Measurements from ENCODE around the gene CEP112.

DNA sequence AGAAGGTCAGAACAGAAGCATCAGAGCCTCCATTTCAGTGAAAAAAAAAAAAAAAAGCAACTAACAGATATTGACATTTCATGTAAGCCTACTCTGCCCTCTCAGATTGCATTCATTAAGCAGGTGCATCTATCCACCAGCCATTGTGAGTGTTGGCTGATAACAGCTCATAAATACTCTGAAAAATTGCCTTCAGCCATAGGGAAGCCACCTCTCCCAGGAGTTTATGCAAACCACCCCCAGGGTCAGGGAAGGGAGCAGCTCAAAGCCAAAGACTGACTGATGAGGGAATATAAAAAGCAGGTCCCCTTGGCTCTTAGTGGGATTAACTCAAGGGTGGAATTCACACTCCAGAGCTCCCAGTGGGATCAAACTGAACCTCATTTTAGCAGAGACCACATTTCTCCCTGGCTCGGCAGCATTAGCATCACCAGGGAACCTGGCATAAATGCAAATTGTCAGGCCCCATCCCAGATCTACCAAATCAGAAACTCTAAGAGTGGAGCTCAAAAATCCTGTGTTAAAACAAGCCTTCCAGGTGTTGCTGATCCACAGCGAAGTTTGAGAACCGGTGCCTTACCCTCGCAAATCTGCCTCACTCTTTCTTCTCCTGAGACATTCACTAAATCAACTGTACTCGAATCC lies 23.1 kb upstream of the CEP112 start:
- TF ChIP-seq NR1H2 (CRISPR knock-in tag; IDR thresholded peaks at IDR 0.05; ENCODE audit: borderline replicate concordance, low read depth) (no peak), POLR2A (IDR thresholded peaks at IDR 0.05; ENCODE audit: insufficient read depth in 1 of 2, low read depth in 2 of 2, low read length in 2 of 2) (peak; percentile 35 to 52; a peak in 3 of 4 replicates), TCF12 (IDR thresholded peaks at IDR 0.05) (no peak), TCF12 (CRISPR knock-in tag; IDR thresholded peaks at IDR 0.05) (no peak), ZNF101 (CRISPR knock-in tag; IDR thresholded peaks at IDR 0.05; ENCODE audit: borderline replicate concordance, low read depth) (no peak), ZNF292 (CRISPR knock-in tag; IDR thresholded peaks at IDR 0.05; ENCODE audit: borderline replicate concordance, low read depth) (no peak), RORA (CRISPR knock-in tag; IDR thresholded peaks at IDR 0.05) (no peak), REST (IDR thresholded peaks at IDR 0.05; ENCODE audit: borderline replicate concordance in 1 of 2, low read depth in 1 of 2, low read length in 2 of 2) (no peak), STAT5B (CRISPR knock-in tag; IDR thresholded peaks at IDR 0.05) (no peak)
- TF ChIP-seq, protein P1, sequence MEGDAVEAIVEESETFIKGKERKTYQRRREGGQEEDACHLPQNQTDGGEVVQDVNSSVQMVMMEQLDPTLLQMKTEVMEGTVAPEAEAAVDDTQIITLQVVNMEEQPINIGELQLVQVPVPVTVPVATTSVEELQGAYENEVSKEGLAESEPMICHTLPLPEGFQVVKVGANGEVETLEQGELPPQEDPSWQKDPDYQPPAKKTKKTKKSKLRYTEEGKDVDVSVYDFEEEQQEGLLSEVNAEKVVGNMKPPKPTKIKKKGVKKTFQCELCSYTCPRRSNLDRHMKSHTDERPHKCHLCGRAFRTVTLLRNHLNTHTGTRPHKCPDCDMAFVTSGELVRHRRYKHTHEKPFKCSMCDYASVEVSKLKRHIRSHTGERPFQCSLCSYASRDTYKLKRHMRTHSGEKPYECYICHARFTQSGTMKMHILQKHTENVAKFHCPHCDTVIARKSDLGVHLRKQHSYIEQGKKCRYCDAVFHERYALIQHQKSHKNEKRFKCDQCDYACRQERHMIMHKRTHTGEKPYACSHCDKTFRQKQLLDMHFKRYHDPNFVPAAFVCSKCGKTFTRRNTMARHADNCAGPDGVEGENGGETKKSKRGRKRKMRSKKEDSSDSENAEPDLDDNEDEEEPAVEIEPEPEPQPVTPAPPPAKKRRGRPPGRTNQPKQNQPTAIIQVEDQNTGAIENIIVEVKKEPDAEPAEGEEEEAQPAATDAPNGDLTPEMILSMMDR (CRISPR knock-in tag; IDR thresholded peaks at IDR 0.05), result no peak
- TF ChIP-seq, protein P2, sequence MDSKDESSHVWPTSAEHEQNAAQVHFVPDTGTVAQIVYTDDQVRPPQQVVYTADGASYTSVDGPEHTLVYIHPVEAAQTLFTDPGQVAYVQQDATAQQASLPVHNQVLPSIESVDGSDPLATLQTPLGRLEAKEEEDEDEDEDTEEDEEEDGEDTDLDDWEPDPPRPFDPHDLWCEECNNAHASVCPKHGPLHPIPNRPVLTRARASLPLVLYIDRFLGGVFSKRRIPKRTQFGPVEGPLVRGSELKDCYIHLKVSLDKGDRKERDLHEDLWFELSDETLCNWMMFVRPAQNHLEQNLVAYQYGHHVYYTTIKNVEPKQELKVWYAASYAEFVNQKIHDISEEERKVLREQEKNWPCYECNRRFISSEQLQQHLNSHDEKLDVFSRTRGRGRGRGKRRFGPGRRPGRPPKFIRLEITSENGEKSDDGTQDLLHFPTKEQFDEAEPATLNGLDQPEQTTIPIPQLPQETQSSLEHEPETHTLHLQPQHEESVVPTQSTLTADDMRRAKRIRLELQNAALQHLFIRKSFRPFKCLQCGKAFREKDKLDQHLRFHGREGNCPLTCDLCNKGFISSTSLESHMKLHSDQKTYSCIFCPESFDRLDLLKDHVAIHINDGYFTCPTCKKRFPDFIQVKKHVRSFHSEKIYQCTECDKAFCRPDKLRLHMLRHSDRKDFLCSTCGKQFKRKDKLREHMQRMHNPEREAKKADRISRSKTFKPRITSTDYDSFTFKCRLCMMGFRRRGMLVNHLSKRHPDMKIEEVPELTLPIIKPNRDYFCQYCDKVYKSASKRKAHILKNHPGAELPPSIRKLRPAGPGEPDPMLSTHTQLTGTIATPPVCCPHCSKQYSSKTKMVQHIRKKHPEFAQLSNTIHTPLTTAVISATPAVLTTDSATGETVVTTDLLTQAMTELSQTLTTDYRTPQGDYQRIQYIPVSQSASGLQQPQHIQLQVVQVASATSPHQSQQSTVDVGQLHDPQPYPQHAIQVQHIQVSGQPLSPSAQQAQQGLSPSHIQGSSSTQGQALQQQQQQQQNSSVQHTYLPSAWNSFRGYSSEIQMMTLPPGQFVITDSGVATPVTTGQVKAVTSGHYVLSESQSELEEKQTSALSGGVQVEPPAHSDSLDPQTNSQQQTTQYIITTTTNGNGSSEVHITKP (CRISPR knock-in tag; IDR thresholded peaks at IDR 0.05; ENCODE audit: low read depth), result no peak

All from HepG2 (cell line).